PFSK-1 (cell line): ENCODE results near the gene KRTAP4-3.

ENCODE experiments used
- POLR2AphosphoS5 ChIP-seq: IDR thresholded peaks from 2 replicates; pipeline ENCODE4 v1.6.1; 2012; ENCODE audit warnings: low read depth, mild to moderate bottlenecking, control low read depth, low read length, moderate library complexity
- SIN3A ChIP-seq: IDR thresholded peaks from 2 replicates; pipeline ENCODE4 v1.6.1; 2012; ENCODE audit warnings: mild to moderate bottlenecking, low read length, moderate library complexity, borderline replicate concordance; ENCODE audit not compliant: insufficient read depth

DNA sequence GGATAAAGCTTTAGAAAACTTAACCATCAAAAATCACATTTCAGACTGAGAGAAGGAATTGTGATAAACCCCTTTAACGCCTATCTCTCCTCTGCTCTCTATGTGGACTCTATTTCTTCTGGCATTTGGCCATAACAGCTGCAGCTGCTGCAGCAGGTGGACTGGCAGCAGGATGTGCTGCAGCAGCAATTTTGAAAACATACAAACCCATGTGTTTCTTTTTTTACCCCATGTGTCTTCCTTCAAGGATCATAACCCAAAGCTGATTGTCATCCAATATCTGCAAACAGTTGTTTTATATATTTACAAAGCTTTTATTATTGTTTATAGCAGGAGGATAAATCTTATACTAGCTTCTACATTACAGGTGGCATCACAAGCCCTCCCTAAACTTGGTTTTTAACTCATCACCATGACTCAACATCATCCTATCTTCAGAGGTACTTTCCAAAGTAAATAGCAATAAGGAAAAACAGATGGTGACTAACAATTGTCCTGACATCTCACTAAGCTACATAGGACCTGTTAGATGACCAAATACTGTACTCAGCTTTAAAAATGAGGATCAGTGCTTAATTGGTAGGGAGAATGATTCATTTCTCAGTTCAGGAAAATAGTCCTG is 43.9 kb upstream of the KRTAP4-3 start:
- TF ChIP-seq SIN3A (no peak), POLR2AphosphoS5 (no peak)
